GM12874 (cell line): ENCODE measurements around the gene PRG2.

Experiments
- CTCF ChIP-seq: IDR thresholded peaks from 2 replicates; pipeline ENCODE4 v1.5.1; 2011; ENCODE audit warnings: low read depth, mild to moderate bottlenecking, control low read depth, low read length, moderate library complexity; ENCODE audit not compliant: insufficient read depth

Gene PRG2

GRCh38 chr11:57407941-57408475 is 17.6 kb upstream of the PRG2 start:
- TF ChIP-seq CTCF, result no peak

- TF ChIP-seq CTCF, result no peak
Observed at GRCh38 chr11:57407010-57407920, 16.8 kb upstream of the PRG2 start.

GRCh38 chr11:57406337-57406904 is 16.0 kb upstream of the PRG2 start:
- TF ChIP-seq CTCF, result no peak

GRCh38 chr11:57405271-57405860 is 14.9 kb upstream of the PRG2 start:
- no peak for TF ChIP-seq CTCF

GRCh38 chr11:57403802-57404147 is 13.3 kb upstream of the PRG2 start:
- TF ChIP-seq CTCF, result no peak

- no peak for TF ChIP-seq CTCF
Observed at GRCh38 chr11:57402188-57403002, 11.9 kb upstream of the PRG2 start.
